Ishikawa (cell line): ENCODE data around the gene ZNF385C.

Experiments
- RAD21 ChIP-seq: IDR thresholded peaks from 2 replicates; pipeline ENCODE4 v1.6.1; 2012; ENCODE audit warnings: low read depth
- USF1 ChIP-seq: IDR thresholded peaks from 2 replicates; pipeline ENCODE4 v1.6.1; 2012

GRCh38 chr17:42146911-42147607 is 48.8 kb upstream of the ZNF385C start:
- TF ChIP-seq USF1 (no peak), RAD21 (no peak)
